Esophagus squamous epithelium (tissue), 5 donors: ENCODE results near the gene SERPINH1. TPM values are rescaled to one million over a fixed set of nuclear protein-coding genes. Genes with fewer than 3 reads are reported as not detected.

ENCODE experiments used
- DNase-seq: peaks from one replicate; lab custom pipeline; 2025; lab: John Stamatoyannopoulos, UW
- H3K27ac ChIP-seq, 4 donors: fragments of 200-600 bp; sonication (generic); one replicate each; pipeline ENCODE4 v1.5.1; 2016 to 2019; ENCODE audit warnings: mild to moderate bottlenecking in 1 of 4
- H3K27me3 ChIP-seq, 4 donors: fragments of 200-600 bp; sonication (generic); 1 replicate in 3 of 4; 2 replicates in 1 of 4; pipeline versions ENCODE4 v1.5.1 to v1.6.0; 2017 to 2021; ENCODE audit warnings: antibody characterized with exemption in 1 of 4
- H3K36me3 ChIP-seq, 3 donors: fragments of 200-600 bp; sonication (generic); one replicate each; pipeline ENCODE4 v1.5.1; 2016 to 2019
- H3K4me1 ChIP-seq, 3 donors: fragments of 200-600 bp; sonication (generic); one replicate each; pipeline ENCODE4 v1.5.1; 2017 to 2019
- H3K4me3 ChIP-seq, 4 donors: fragments of 200-600 bp; sonication (generic); 1 replicate in 3 of 4; 2 replicates in 1 of 4; pipeline ENCODE4 v1.5.1; 2016 to 2019; ENCODE audit warnings: mild to moderate bottlenecking in 2 of 4, moderate library complexity in 1 of 4
- H3K9me3 ChIP-seq, 3 donors: fragments of 200-600 bp; sonication (generic); one replicate each; pipeline ENCODE4 v1.5.1; 2016 to 2019
- CTCF ChIP-seq, 6 experiments: fragments of 450-650 bp in 4 of 6; fragments of 200-600 bp in 2 of 6; sonication (generic) in 2 of 6; IDR thresholded peaks; one replicate each; pipeline ENCODE4 v1.5.1; 2016 to 2019; ENCODE audit warnings: antibody characterized with exemption in 6 of 6, mild to moderate bottlenecking in 4 of 6, moderate library complexity in 4 of 6
- POLR2A ChIP-seq, 4 donors: fragments of 450-650 bp; IDR thresholded peaks; one replicate each; pipeline ENCODE4 v1.6.1; 2017; ENCODE audit warnings: antibody characterized with exemption in 4 of 4, mild to moderate bottlenecking in 4 of 4, moderate library complexity in 3 of 4
- WGBS, 2 donors: methylation state at CpG; one replicate each; pipeline ENCODE4 v1.1.5; 2018; 5-methylcytosine and 5-hydroxymethylcytosine counted together
- intact Hi-C: fragments of 100-400 bp; cut with DNase I; formaldehyde crosslinking; loops from one replicate; pipeline ENCODE4 v1.15.0; 2022
- total RNA-seq, 4 donors: library from RNA; depleted of rRNA; stranded (reverse); fragments of >200 nt; gene quantifications; one replicate each; pipeline ENCODE4 v1.1.0, GENCODE V29; 2016
- donor health status: DM: yes; HTN: yes; CAD: no.

The SERPINH1 gene
- total RNA-seq, 4 donors from 2014 or later = 41.4 to 70.1 (median 46.5) TPM

GRCh38 chr11:75578977-75579376, 16.9 kb downstream of the SERPINH1 start:
- intact Hi-C loops = no loop called here
- DNase-seq = no peak
- peaks cover 11 to 41% (median 16%) of the 10 kb centered on the region in 3 donors for H3K4me1 ChIP-seq
- H3K4me3 ChIP-seq = no peak overlapping the region
- TF ChIP-seq POLR2A (IDR thresholded peaks at IDR 0.05) (no peak), CTCF (IDR thresholded peaks at IDR 0.05) (no peak)
- peaks cover 0 to 4% (median 0%) of the 10 kb centered on the region in 3 donors for H3K36me3 ChIP-seq
- WGBS, 2 donors = 0% methylated on average over 1 of the region's 1 CpG
- no peaks in the 10 kb centered on the region for H3K9me3 ChIP-seq
- peaks cover 0 to 27% (median 0%) of the 10 kb centered on the region in 4 donors for H3K27me3 ChIP-seq
- no peak overlapping the region for H3K27ac ChIP-seq

DNA sequence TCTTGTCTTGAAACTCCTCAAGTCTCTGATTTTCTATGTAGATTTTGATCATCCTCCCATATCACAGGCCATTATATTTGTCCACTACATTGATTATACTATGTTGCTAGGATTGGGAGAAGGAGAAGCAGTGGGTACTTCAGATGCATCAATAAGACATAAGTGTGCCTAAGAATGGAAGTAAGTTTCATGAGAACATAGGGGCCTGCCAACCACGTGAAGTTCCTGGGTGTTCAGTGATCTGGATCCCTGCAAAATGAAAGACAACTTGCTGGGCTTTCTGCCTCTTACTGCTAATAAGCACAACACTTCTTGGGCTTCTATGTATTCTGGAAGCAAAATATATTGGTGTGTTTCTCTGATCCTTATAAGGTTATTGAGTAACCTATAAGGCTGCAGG, 17.8 kb downstream of the SERPINH1 start:
- DNase-seq = no peak
- TF ChIP-seq POLR2A (IDR thresholded peaks at IDR 0.05) (no peak), CTCF (IDR thresholded peaks at IDR 0.05) (no peak)
- H3K9me3 ChIP-seq = no peaks in the 10 kb centered on the region
- H3K4me3 ChIP-seq = no peak overlapping the region
- no peak overlapping the region for H3K27ac ChIP-seq
- 71% methylated on average over 1 of the region's 1 CpG for WGBS, 2 donors
- no peaks in the 10 kb centered on the region for H3K36me3 ChIP-seq
- intact Hi-C loops = no loop called here
- H3K4me1 ChIP-seq = peaks cover 11 to 49% (median 22%) of the 10 kb centered on the region in 3 donors
- H3K27me3 ChIP-seq = peaks cover 0 to 31% (median 0%) of the 10 kb centered on the region in 4 donors

GRCh38 chr11:75582506-75582894, 20.4 kb downstream of the SERPINH1 start:
- Histone ChIP-seq H3K27ac (peak overlapping the region; percentile 81 to 98 (median 94)), H3K36me3 (no peaks in the 10 kb centered on the region), H3K4me3 (peak overlapping the region; percentile 48 to 73 (median 60)), H3K27me3 (peaks cover 0 to 31% (median 0%) of the 10 kb centered on the region in 4 donors), H3K4me1 (peaks cover 11 to 36% (median 15%) of the 10 kb centered on the region in 3 donors), H3K9me3 (no peaks in the 10 kb centered on the region)
- 22 to 24% methylated on average over 4 of the region's 4 CpGs for WGBS, 2 donors
- TF ChIP-seq CTCF (IDR thresholded peaks at IDR 0.05) = no peak
- TF ChIP-seq POLR2A (IDR thresholded peaks at IDR 0.05) = no peak
- DNase-seq = no peak
- intact Hi-C loops = no loop called here

- intact Hi-C loops = no loop called here
- H3K4me3 ChIP-seq = peak overlapping the region; percentile 48 to 73 (median 60)
- peak overlapping the region; percentile 81 to 98 (median 94) for H3K27ac ChIP-seq
- H3K27me3 ChIP-seq = peaks cover 0 to 31% (median 0%) of the 10 kb centered on the region in 4 donors
- H3K36me3 ChIP-seq = no peaks in the 10 kb centered on the region
- 5 to 12% methylated on average over 8 to 11 of the region's 68 CpGs for WGBS, 2 donors
- peaks cover 11 to 35% (median 15%) of the 10 kb centered on the region in 3 donors for H3K4me1 ChIP-seq
- no peak for DNase-seq
- no peaks in the 10 kb centered on the region for H3K9me3 ChIP-seq
- peak in 3 of 6 experiments; percentile 14 to 35 (median 26) for TF ChIP-seq CTCF (IDR thresholded peaks at IDR 0.05)
- TF ChIP-seq POLR2A (IDR thresholded peaks at IDR 0.05) = peak in 2 of 4 donors; percentile 6 to 44
Observed at GRCh38 chr11:75582895-75583717, 21.1 kb downstream of the SERPINH1 start.
